Measurements from ENCODE around the gene PNCK. TPM values are rescaled to one million over a fixed set of nuclear protein-coding genes. Genes with fewer than 3 reads are reported as not detected.

The PNCK gene
- total RNA-seq, 1 experiment from 2014 or later = not detected

DNA sequence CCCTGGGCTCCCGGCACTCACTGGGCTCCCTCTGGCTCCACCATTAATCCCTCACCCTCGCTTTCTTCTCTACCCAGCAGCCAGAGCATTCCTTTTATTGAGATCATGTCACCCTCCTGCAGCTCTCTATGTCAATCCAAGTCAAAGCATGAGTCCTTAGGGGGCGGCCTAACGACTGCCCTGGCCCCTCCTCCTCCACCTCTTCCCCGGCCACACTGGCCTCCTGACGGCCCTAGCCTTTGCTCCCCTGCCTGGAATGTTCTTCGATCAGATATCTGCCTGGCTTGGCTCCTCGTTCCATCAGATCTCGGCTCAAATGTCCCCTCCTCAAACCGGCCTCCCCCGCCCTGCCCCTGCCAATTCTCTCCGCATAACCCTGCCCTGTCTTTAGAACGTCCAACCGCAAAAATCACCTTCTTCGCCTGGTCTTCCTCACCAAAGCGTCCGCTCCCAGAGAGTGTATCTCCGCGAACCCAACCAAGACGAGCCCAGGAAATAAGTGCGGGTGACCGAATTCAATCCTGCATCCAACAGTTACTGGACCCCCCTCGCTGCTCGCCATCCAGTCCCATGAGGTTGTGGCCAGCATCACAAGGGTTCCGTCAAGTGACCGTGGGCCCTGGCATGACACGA is 722 bp upstream of the PNCK start:
- H3K4me3 Mint-ChIP-seq (ENCODE audit: unreplicated experiment) = no peak overlapping the region
- H3K4me1 Mint-ChIP-seq (ENCODE audit: low read depth, unreplicated experiment) = no peaks in the 10 kb centered on the region
- TF ChIP-seq, protein P1, sequence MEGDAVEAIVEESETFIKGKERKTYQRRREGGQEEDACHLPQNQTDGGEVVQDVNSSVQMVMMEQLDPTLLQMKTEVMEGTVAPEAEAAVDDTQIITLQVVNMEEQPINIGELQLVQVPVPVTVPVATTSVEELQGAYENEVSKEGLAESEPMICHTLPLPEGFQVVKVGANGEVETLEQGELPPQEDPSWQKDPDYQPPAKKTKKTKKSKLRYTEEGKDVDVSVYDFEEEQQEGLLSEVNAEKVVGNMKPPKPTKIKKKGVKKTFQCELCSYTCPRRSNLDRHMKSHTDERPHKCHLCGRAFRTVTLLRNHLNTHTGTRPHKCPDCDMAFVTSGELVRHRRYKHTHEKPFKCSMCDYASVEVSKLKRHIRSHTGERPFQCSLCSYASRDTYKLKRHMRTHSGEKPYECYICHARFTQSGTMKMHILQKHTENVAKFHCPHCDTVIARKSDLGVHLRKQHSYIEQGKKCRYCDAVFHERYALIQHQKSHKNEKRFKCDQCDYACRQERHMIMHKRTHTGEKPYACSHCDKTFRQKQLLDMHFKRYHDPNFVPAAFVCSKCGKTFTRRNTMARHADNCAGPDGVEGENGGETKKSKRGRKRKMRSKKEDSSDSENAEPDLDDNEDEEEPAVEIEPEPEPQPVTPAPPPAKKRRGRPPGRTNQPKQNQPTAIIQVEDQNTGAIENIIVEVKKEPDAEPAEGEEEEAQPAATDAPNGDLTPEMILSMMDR (IDR thresholded peaks at IDR 0.05; ENCODE audit: insufficient read depth in 1 of 2, low read depth in 1 of 2, low read length in 1 of 2, severe bottlenecking in 1 of 2, unreplicated experiment in 1 of 2) = no peak
- Histone ChIP-seq H3K4me3 (ENCODE audit: low read depth, low read length) (no peak overlapping the region), H3K4me1 (no peaks in the 10 kb centered on the region), H3K36me3 (ENCODE audit: control insufficient read depth, insufficient read depth, low read length) (no peaks in the 10 kb centered on the region), H3K9me3 (no peaks in the 10 kb centered on the region), H3K27me3 (replicated peaks; ENCODE audit: control insufficient read depth, insufficient read depth, low read length) (no peaks in the 10 kb centered on the region)
- H3K27ac Mint-ChIP-seq (ENCODE audit: unreplicated experiment) = no peak overlapping the region
- BruUV-seq (replicated peaks) = no TSS peak
- no peaks in the 10 kb centered on the region for H3K9me3 Mint-ChIP-seq (ENCODE audit: unreplicated experiment)
- POLR2A ChIA-PET = no interaction called here
- H3K27me3 Mint-ChIP-seq (ENCODE audit: insufficient read depth, unreplicated experiment) = no peaks in the 10 kb centered on the region
- CTCF ChIA-PET = no interaction called here
- intact Hi-C loops (cut with micrococcal nuclease; ENCODE audit: unreplicated experiment) = no loop called here
- DNase-seq = no peak
- peaks cover 6% of the 10 kb centered on the region for H3K36me3 Mint-ChIP-seq (ENCODE audit: insufficient read depth, unreplicated experiment)

DNA sequence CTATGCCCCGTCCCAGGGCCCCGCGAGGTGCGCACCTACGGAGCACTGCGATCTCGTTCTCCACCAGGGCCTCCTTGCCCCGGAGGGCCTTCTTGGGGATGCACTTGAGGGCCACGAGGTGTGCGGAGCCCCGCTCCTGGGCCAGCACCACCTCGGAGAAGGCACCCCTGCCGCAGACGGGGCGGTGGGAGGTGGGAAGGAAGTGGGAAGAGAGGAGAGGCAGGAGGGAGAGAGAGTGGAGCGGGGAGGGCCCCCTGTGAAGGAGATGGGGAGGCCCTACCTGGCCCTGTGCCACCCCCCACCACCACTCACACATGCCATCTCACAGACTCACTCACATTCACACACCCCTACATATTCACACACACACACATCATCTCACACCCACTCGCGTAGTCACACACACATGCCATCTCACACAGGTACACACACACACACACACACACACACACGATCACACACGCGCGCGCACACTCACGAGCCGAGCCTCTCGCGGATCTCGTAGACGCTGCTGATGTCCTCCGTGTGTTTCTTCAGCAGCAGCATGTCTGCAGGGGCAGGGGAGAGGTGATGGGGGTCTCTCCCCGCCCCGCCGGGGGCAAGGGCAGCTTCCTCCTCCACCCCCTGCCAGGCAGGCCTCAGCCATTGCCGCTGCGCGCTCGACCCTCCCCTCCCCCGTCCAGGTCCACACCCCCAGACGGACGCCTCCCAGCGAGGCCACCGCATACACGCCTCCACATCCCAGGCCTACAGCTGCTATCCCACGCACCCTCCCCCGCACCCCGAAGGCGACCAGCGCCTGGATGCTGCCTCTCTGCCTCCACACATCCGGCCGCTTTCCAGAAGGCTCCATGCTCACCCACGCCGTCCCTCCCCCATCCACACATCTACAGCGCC is 834 bp downstream of the PNCK start:
- POLR2A ChIA-PET = no interaction called here
- TF ChIP-seq, protein P1 (IDR thresholded peaks at IDR 0.05; ENCODE audit: insufficient read depth in 1 of 2, low read depth in 1 of 2, low read length in 1 of 2, severe bottlenecking in 1 of 2, unreplicated experiment in 1 of 2) = no peak
- peaks cover 6% of the 10 kb centered on the region for H3K36me3 Mint-ChIP-seq (ENCODE audit: insufficient read depth, unreplicated experiment)

DNA sequence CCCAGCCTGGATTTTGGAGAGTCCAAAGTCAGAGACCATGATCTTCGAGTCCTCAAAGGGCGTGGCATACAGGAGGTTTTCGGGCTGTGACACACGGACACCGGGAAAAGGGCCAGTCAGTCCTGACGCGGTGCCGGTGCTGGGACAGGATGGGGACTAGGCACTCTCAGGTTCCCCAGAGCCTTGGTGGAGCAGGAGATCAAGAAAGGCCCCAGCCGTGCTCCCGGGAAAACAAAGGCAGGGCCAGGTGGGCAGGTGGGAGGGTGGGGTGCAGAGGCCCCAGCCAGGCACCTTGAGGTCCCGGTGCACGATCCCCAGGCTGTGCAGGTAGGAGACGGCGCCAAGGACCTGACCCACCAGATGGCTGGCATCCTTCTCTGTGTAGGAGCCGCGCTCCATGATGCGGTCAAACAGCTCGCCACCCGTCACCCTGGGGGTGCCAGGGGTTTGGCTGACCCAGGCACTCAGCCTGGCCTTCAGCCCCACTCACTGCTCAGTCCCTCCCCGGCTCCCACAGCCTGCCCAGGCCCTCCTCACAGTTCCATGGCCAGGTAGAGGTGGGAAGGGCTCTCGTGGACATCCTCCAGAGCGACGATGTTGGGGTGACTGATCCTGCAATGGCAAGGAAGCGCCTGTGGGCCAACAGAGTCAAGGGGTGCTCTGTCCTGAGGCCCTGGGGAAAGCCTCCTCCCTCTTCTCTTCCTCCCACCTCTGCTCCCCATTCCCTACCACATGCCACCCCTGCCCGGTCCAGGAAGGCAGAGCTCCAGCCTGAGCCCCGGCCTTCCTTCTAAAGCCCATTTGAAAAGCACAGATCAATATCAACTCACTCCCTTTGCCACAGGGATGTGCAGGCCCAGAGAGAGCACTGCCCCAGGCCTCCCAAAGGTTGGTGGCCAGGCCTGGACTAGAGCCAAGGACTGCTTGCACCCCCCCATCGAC is 1.8 kb downstream of the PNCK start:
- intact Hi-C loops (cut with micrococcal nuclease; ENCODE audit: unreplicated experiment) = no loop called here
- ChIA-PET CTCF (interaction anchor here (0.6 kb wide), 1 partner anchor 94 kb away, joined by 3 read pairs; no protein-coding TSS in a partner anchor), POLR2A (no interaction called here)
- Mint-ChIP-seq H3K4me3 (ENCODE audit: unreplicated experiment) (no peak overlapping the region), H3K4me1 (ENCODE audit: low read depth, unreplicated experiment) (no peaks in the 10 kb centered on the region), H3K36me3 (ENCODE audit: insufficient read depth, unreplicated experiment) (peaks cover 6% of the 10 kb centered on the region), H3K27ac (ENCODE audit: unreplicated experiment) (no peak overlapping the region), H3K9me3 (ENCODE audit: unreplicated experiment) (no peaks in the 10 kb centered on the region), H3K27me3 (ENCODE audit: insufficient read depth, unreplicated experiment) (peaks cover 4% of the 10 kb centered on the region)
- DNase-seq = no peak
- H3K9me3 ChIP-seq = no peaks in the 10 kb centered on the region
- no peaks in the 10 kb centered on the region for H3K36me3 ChIP-seq (ENCODE audit: control insufficient read depth, insufficient read depth, low read length)
- H3K4me3 ChIP-seq (ENCODE audit: low read depth, low read length) = no peak overlapping the region
- H3K4me1 ChIP-seq = no peaks in the 10 kb centered on the region
- TF ChIP-seq, protein P1 (IDR thresholded peaks at IDR 0.05; ENCODE audit: insufficient read depth in 1 of 2, low read depth in 1 of 2, low read length in 1 of 2, severe bottlenecking in 1 of 2, unreplicated experiment in 1 of 2) = no peak
- no peaks in the 10 kb centered on the region for H3K27me3 ChIP-seq (replicated peaks; ENCODE audit: control insufficient read depth, insufficient read depth, low read length)
- BruUV-seq (replicated peaks) = no TSS peak

More for the DNA sequence above, 834 bp downstream of the PNCK start:
- Histone ChIP-seq H3K4me3 (ENCODE audit: low read depth, low read length) (no peak overlapping the region), H3K4me1 (no peaks in the 10 kb centered on the region), H3K9me3 (no peaks in the 10 kb centered on the region), H3K27me3 (replicated peaks; ENCODE audit: control insufficient read depth, insufficient read depth, low read length) (no peaks in the 10 kb centered on the region), H3K36me3 (ENCODE audit: control insufficient read depth, insufficient read depth, low read length) (no peaks in the 10 kb centered on the region)
- Mint-ChIP-seq H3K4me3 (ENCODE audit: unreplicated experiment) (no peak overlapping the region), H3K9me3 (ENCODE audit: unreplicated experiment) (no peaks in the 10 kb centered on the region), H3K4me1 (ENCODE audit: low read depth, unreplicated experiment) (no peaks in the 10 kb centered on the region), H3K27me3 (ENCODE audit: insufficient read depth, unreplicated experiment) (no peaks in the 10 kb centered on the region), H3K27ac (ENCODE audit: unreplicated experiment) (no peak overlapping the region)
- DNase-seq = no peak
- intact Hi-C loops (cut with micrococcal nuclease; ENCODE audit: unreplicated experiment) = no loop called here
- CTCF ChIA-PET = no interaction called here
- no TSS peak for BruUV-seq (replicated peaks)
